Endothelial cell of umbilical vein (primary cell): ENCODE measurements around the gene BDH1. TPM values are rescaled to one million over a fixed set of nuclear protein-coding genes. Genes with fewer than 3 reads are reported as not detected.

Source experiments
- BruUV-seq: library from RNA; stranded (reverse); fragments of 400-500 nt; replicated peaks from 2 replicates; lab custom pipeline; 2021; lab: Mats Ljungman, UMichigan
- CTCF ChIA-PET: fragments of 300-600, 350-600 bp; sonication (Branson Sonifier 250); formaldehyde crosslinking; loops from one replicate; lab custom pipeline; 2021; ENCODE audit warnings: antibody characterized with exemption, inconsistent platforms; lab: Charles Lee
- POLR2A ChIA-PET: fragments of 300-600, 350-600 bp; sonication (Branson Sonifier 250); formaldehyde crosslinking; loops from one replicate; lab custom pipeline; 2021; ENCODE audit warnings: antibody characterized with exemption, inconsistent platforms; lab: Charles Lee
- DNase-seq: peaks from one replicate; pipeline ENCODE4 v3.0.0-alpha.2; 2011; ENCODE audit warnings: low read depth, low spot score
- FAIRE-seq: peaks from 2 replicates; lab custom pipeline; 2011; peaks lifted over from hg19 to GRCh38; lab: Jason Lieb, UNC
- H2AFZ ChIP-seq: 2 replicates; pipeline ENCODE4 v1.6.0; 2012; ENCODE audit warnings: low read depth, low read length, control low read depth, inconsistent platforms
- H3K27ac ChIP-seq: 2 replicates; pipeline ENCODE4 v1.5.1; 2011; ENCODE audit warnings: low read depth, mild to moderate bottlenecking, control low read depth, low read length, moderate library complexity; ENCODE audit not compliant: insufficient read depth
- H3K27me3 ChIP-seq, 2 experiments: 2 replicates each; pipeline versions ENCODE4 v1.6.0 to v1.6.1; 2011; ENCODE audit warnings: low read length in 2 of 2, mixed read lengths in 1 of 2; ENCODE audit not compliant: control insufficient read depth in 2 of 2, insufficient read depth in 2 of 2
- H3K36me3 ChIP-seq, 2 experiments: 2 replicates in 1 of 2; 3 replicates in 1 of 2; pipeline ENCODE4 v1.5.1; 2011; ENCODE audit warnings: low read length in 2 of 2, mild to moderate bottlenecking in 1 of 2, moderate library complexity in 1 of 2; ENCODE audit not compliant: control insufficient read depth in 2 of 2, insufficient read depth in 2 of 2; ENCODE audit errors: extremely low read depth in 1 of 2
- H3K4me1 ChIP-seq: 3 replicates; pipeline ENCODE4 v1.5.1; 2011; ENCODE audit warnings: mild to moderate bottlenecking, low read length; ENCODE audit not compliant: control insufficient read depth, insufficient read depth; ENCODE audit errors: extremely low read depth
- H3K4me2 ChIP-seq: 2 replicates; pipeline ENCODE4 v1.6.1; 2011; ENCODE audit warnings: low read length, control low read depth, mixed read lengths; ENCODE audit not compliant: insufficient read depth
- H3K4me3 ChIP-seq, 3 experiments: fragments of 200-600 bp in 1 of 3; sonication (generic), shearing (Covaris generic) in 1 of 3; replicated peaks in 1 of 3; 2 replicates each; pipeline ENCODE4 v1.5.1; 2011 to 2016; ENCODE audit warnings: control low read depth in 3 of 3, low read length in 3 of 3, mild to moderate bottlenecking in 2 of 3, inconsistent platforms in 1 of 3, low read depth in 1 of 3, moderate library complexity in 1 of 3; ENCODE audit not compliant: insufficient read depth in 1 of 3
- H3K79me2 ChIP-seq: 2 replicates; pipeline ENCODE4 v1.6.0; 2012; ENCODE audit warnings: low read length, inconsistent platforms; ENCODE audit not compliant: control insufficient read depth, insufficient read depth
- H3K9ac ChIP-seq: replicated peaks from 2 replicates; pipeline ENCODE3; 2011; ENCODE audit warnings: low read length, control low read depth; ENCODE audit not compliant: insufficient read depth; ENCODE audit errors: extremely low read depth
- H3K9me1 ChIP-seq: replicated peaks from 3 replicates; pipeline ENCODE4 v1.6.0; 2011; ENCODE audit warnings: mild to moderate bottlenecking, low read length; ENCODE audit not compliant: control insufficient read depth, insufficient read depth; ENCODE audit errors: extremely low read depth
- H3K9me3 ChIP-seq: replicated peaks from 2 replicates; pipeline ENCODE4 v1.5.1; 2012; ENCODE audit warnings: low read length, inconsistent platforms; ENCODE audit not compliant: control insufficient read depth, insufficient read depth
- H4K20me1 ChIP-seq: replicated peaks from 2 replicates; pipeline ENCODE3; 2011; ENCODE audit warnings: mild to moderate bottlenecking, low read length; ENCODE audit not compliant: control insufficient read depth, insufficient read depth; ENCODE audit errors: extremely low read depth
- EZH2 ChIP-seq: IDR thresholded peaks from 2 replicates; pipeline ENCODE4 v1.6.1; 2012; ENCODE audit warnings: borderline replicate concordance, low read depth, mild to moderate bottlenecking, moderate library complexity, low read length, inconsistent platforms; ENCODE audit not compliant: severe bottlenecking
- FOS ChIP-seq: IDR thresholded peaks from 2 replicates; pipeline ENCODE4 v1.6.1; 2011; ENCODE audit warnings: mild to moderate bottlenecking, low read length, moderate library complexity, borderline replicate concordance; ENCODE audit not compliant: insufficient read depth
- GATA2 ChIP-seq: IDR thresholded peaks from 2 replicates; pipeline ENCODE4 v1.7.0; 2011; ENCODE audit warnings: low read depth, mild to moderate bottlenecking, moderate library complexity, mixed read lengths, low read length; ENCODE audit not compliant: insufficient read length, insufficient read depth
- JUN ChIP-seq: IDR thresholded peaks from 2 replicates; pipeline ENCODE4 v1.6.1; 2011; ENCODE audit warnings: borderline replicate concordance, low read depth; ENCODE audit not compliant: insufficient read length, insufficient read depth
- MYC ChIP-seq: IDR thresholded peaks from one replicate; pipeline ENCODE4 v1.6.1; 2011; ENCODE audit warnings: mild to moderate bottlenecking, low read depth, low read length
- POLR2A ChIP-seq: IDR thresholded peaks from 2 replicates; pipeline ENCODE4 v1.6.1; 2012; ENCODE audit warnings: low read depth, mild to moderate bottlenecking, control low read depth, low read length
- POLR2AphosphoS5 ChIP-seq: IDR thresholded peaks from 2 replicates; pipeline ENCODE4 v1.6.1; 2012; ENCODE audit warnings: low read depth, mild to moderate bottlenecking, control low read depth, low read length, moderate library complexity; ENCODE audit not compliant: insufficient read depth
- dilution Hi-C: fragments of 300-500 bp; cut with MboI; formaldehyde crosslinking; loops from one replicate; pipeline ENCODE4 v1.15.0; 2019; ENCODE audit warnings: low sequenced_read_pairs; ENCODE audit not compliant: extremely low pct_ligation_motif_present
- intact Hi-C: fragments of 100-400 bp; cut with micrococcal nuclease; formaldehyde crosslinking; loops from one replicate; pipeline ENCODE4 v1.10.0; 2022
- polyA plus RNA-seq, 4 experiments: library from polyadenylated mRNA; depleted of rRNA in 3 of 4; stranded (reverse) in 3 of 4; unstranded in 1 of 4; fragments of >200 nt; gene quantifications; 2 replicates each; pipeline versions ENCODE4 v1.2.1 to v1.2.3, GENCODE V29; 2011 to 2012; ENCODE audit warnings: missing spikeins in 1 of 4
- total RNA-seq: library from RNA; stranded (reverse); gene quantifications from 2 replicates; pipeline ENCODE4 v1.2.3, GENCODE V29; 2021
- TF ChIP-seq, protein P1 (sequence below): IDR thresholded peaks from 2 replicates; pipeline ENCODE4 v1.6.1; 2011; ENCODE audit not compliant: insufficient read depth, insufficient read length
- TF ChIP-seq, protein P2 (sequence below), 2 donors: IDR thresholded peaks; 1 replicate in 1 of 2; 2 replicates in 1 of 2; pipeline ENCODE4 v1.5.1; 2011; ENCODE audit warnings: low read length in 2 of 2, mild to moderate bottlenecking in 2 of 2, moderate library complexity in 2 of 2, control low read depth in 1 of 2, inconsistent platforms in 1 of 2, low read depth in 1 of 2; ENCODE audit not compliant: insufficient read depth in 1 of 2; ENCODE audit errors: extremely low read depth in 1 of 2

Gene BDH1
- total and polyA plus RNA-seq, 2 donors (not counting 3 experiments of a cell fraction or from before 2014, with no cell fraction given), result 6.9 to 12.2 TPM

DNA sequence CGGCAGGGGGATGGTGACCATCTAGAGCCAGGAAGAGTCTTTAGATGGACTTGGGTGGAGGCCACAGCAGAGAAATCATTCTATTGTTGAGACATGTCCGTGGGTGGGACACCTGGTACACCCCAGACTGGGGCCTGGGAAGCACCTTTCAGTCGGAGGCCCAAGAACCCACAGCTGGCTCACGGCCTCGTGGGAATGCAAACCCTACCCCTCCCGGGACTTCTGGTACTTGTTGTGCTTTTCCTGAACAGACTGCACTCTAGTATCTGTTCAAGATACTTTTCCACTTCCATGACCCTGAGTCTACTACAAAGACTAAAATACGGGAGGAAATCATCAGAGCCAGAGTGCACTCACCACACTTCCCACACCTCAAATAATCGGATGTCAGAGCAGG is 60.7 kb downstream of the BDH1 start:
- DNase-seq (peak; percentile 33), FAIRE-seq (no peak)
- H3K9me1 ChIP-seq, result no peaks in the 10 kb centered on the region
- ChIA-PET CTCF (no interaction called here), POLR2A (no interaction called here)
- intact Hi-C loops, result no loop called here
- dilution Hi-C loops, result no loop called here
- H3K4me1 ChIP-seq, result peaks cover 9% of the 10 kb centered on the region
- BruUV-seq, result no TSS peak
- no peaks in the 10 kb centered on the region for H3K36me3 ChIP-seq
- no peak overlapping the region for H3K9ac ChIP-seq
- no peak overlapping the region for H3K4me3 ChIP-seq
- H4K20me1 ChIP-seq, result no peaks in the 10 kb centered on the region
- no peak overlapping the region for H3K4me2 ChIP-seq
- no peaks in the 10 kb centered on the region for H3K9me3 ChIP-seq
- no peaks in the 10 kb centered on the region for H3K27me3 ChIP-seq
- H3K27ac ChIP-seq, result no peak overlapping the region
- H2AFZ ChIP-seq, result no peak overlapping the region
- TF ChIP-seq GATA2, result no peak
- no peak for TF ChIP-seq FOS
- TF ChIP-seq, protein P1, sequence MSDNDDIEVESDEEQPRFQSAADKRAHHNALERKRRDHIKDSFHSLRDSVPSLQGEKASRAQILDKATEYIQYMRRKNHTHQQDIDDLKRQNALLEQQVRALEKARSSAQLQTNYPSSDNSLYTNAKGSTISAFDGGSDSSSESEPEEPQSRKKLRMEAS, result no peak
- no peak for TF ChIP-seq JUN
- no peak for TF ChIP-seq MYC
- no peak for TF ChIP-seq POLR2A
- no peak for TF ChIP-seq POLR2AphosphoS5
- TF ChIP-seq, protein P2, sequence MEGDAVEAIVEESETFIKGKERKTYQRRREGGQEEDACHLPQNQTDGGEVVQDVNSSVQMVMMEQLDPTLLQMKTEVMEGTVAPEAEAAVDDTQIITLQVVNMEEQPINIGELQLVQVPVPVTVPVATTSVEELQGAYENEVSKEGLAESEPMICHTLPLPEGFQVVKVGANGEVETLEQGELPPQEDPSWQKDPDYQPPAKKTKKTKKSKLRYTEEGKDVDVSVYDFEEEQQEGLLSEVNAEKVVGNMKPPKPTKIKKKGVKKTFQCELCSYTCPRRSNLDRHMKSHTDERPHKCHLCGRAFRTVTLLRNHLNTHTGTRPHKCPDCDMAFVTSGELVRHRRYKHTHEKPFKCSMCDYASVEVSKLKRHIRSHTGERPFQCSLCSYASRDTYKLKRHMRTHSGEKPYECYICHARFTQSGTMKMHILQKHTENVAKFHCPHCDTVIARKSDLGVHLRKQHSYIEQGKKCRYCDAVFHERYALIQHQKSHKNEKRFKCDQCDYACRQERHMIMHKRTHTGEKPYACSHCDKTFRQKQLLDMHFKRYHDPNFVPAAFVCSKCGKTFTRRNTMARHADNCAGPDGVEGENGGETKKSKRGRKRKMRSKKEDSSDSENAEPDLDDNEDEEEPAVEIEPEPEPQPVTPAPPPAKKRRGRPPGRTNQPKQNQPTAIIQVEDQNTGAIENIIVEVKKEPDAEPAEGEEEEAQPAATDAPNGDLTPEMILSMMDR (IDR thresholded peaks at IDR 0.05; ENCODE audit: extremely low read depth in 1 of 2, insufficient read depth in 1 of 2, low read depth in 1 of 2, low read length in 2 of 2), result no peak
- TF ChIP-seq EZH2, result no peak
- no peaks in the 10 kb centered on the region for H3K79me2 ChIP-seq
